HEK293T (cell line): ENCODE results near the gene LRRC18.

ENCODE experiments used
- ARNT ChIP-seq: fragments of 450-650 bp; IDR thresholded peaks from 2 replicates; pipeline ENCODE4 v1.6.1; 2017; ENCODE audit warnings: mild to moderate bottlenecking
- BHLHE40 ChIP-seq: fragments of 450-650 bp; IDR thresholded peaks from 2 replicates; pipeline ENCODE4 v1.6.1; 2016; ENCODE audit warnings: mild to moderate bottlenecking, moderate library complexity, borderline replicate concordance
- ELF4 ChIP-seq: fragments of 450-650 bp; IDR thresholded peaks from 2 replicates; pipeline ENCODE4 v1.6.1; 2017; ENCODE audit warnings: antibody characterized with exemption
- FOXM1 ChIP-seq: fragments of 450-650 bp; IDR thresholded peaks from 2 replicates; pipeline ENCODE4 v1.6.1; 2017; ENCODE audit warnings: mild to moderate bottlenecking, borderline replicate concordance
- HDGF ChIP-seq: fragments of 450-650 bp; IDR thresholded peaks from 2 replicates; pipeline ENCODE4 v1.6.1; 2017; ENCODE audit warnings: antibody characterized with exemption, borderline replicate concordance
- LEF1 ChIP-seq: fragments of 450-650 bp; IDR thresholded peaks from 2 replicates; pipeline ENCODE4 v1.6.1; 2017; ENCODE audit warnings: mild to moderate bottlenecking, borderline replicate concordance
- NFRKB ChIP-seq: fragments of 450-650 bp; IDR thresholded peaks from 2 replicates; pipeline ENCODE4 v1.6.1; 2016; ENCODE audit warnings: mild to moderate bottlenecking, moderate library complexity
- PKNOX1 ChIP-seq: fragments of 450-650 bp; IDR thresholded peaks from 2 replicates; pipeline ENCODE4 v1.6.1; 2016
- SP1 ChIP-seq: fragments of 450-650 bp; IDR thresholded peaks from 2 replicates; pipeline ENCODE4 v1.6.1; 2017
- SUZ12 ChIP-seq: fragments of 450-650 bp; IDR thresholded peaks from 2 replicates; pipeline ENCODE4 v1.6.1; 2016; ENCODE audit warnings: mild to moderate bottlenecking

DNA sequence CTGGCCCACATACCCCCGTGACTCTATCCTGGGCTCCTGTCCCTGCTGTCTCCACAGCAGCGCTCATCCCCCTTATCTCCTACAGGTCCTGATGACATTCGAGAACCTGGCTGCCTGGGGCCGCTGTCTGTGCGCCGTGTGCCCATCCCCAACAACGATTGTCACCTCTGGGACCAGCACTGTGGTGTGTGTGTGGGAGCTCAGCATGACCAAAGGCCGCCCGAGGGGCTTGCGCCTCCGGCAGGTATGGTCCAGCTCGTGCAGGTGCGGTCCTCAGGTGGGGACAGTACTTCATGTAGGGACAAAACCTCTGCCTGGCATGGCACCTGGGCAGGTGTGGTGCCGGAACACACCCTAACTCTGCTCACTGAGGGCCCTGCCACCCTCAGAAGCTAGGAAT lies 30.4 kb upstream of the LRRC18 start:
- no peak for TF ChIP-seq BHLHE40
- TF ChIP-seq NFRKB, result no peak
- TF ChIP-seq SUZ12, result no peak
- TF ChIP-seq FOXM1, result no peak
- TF ChIP-seq PKNOX1, result no peak
- TF ChIP-seq SP1, result no peak
- TF ChIP-seq ARNT, result no peak
- TF ChIP-seq ELF4, result no peak
- TF ChIP-seq HDGF, result no peak
- TF ChIP-seq LEF1, result no peak
